ENCODE results near the gene CRCP.

DNA sequence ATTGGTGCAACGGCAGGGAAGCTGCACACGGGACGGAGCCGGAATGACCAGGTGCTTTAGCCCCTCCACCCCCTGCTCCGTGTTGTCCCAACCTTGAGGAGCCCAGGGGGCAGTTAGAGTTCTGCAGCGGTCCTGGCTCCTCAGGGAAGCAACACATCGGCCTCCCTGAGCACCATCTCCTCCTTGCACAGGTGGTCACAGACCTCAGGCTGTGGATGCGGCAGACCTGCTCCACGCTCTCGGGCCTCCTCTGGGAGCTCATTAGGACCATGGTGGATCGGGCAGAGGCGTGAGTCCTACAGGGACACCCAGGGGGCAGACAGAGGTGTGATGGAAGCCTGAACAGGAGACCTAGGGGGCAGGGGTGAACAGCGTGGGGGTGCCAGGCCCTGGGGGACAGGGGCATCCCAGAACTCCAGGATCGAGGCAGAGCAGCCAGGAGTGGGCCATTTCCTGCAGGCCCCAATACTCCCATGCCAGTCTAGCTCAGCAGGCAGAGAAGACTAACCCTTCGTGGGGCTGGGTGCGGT lies 31.7 kb upstream of the CRCP start:
- TF ChIP-seq WIZ (CRISPR knock-in tag; IDR thresholded peaks at IDR 0.05) (no peak), HNRNPK (IDR thresholded peaks at IDR 0.05; ENCODE audit: low read depth, low read length, poor library complexity, severe bottlenecking) (no peak), CEBPB (IDR thresholded peaks at IDR 0.05; ENCODE audit: borderline replicate concordance, low read depth, low read length) (no peak), ZNF124 (CRISPR knock-in tag; IDR thresholded peaks at IDR 0.05) (no peak)
- TF ChIP-seq, protein P1, sequence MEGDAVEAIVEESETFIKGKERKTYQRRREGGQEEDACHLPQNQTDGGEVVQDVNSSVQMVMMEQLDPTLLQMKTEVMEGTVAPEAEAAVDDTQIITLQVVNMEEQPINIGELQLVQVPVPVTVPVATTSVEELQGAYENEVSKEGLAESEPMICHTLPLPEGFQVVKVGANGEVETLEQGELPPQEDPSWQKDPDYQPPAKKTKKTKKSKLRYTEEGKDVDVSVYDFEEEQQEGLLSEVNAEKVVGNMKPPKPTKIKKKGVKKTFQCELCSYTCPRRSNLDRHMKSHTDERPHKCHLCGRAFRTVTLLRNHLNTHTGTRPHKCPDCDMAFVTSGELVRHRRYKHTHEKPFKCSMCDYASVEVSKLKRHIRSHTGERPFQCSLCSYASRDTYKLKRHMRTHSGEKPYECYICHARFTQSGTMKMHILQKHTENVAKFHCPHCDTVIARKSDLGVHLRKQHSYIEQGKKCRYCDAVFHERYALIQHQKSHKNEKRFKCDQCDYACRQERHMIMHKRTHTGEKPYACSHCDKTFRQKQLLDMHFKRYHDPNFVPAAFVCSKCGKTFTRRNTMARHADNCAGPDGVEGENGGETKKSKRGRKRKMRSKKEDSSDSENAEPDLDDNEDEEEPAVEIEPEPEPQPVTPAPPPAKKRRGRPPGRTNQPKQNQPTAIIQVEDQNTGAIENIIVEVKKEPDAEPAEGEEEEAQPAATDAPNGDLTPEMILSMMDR (CRISPR knock-in tag; IDR thresholded peaks at IDR 0.05) = no peak
- TF ChIP-seq, protein P2, sequence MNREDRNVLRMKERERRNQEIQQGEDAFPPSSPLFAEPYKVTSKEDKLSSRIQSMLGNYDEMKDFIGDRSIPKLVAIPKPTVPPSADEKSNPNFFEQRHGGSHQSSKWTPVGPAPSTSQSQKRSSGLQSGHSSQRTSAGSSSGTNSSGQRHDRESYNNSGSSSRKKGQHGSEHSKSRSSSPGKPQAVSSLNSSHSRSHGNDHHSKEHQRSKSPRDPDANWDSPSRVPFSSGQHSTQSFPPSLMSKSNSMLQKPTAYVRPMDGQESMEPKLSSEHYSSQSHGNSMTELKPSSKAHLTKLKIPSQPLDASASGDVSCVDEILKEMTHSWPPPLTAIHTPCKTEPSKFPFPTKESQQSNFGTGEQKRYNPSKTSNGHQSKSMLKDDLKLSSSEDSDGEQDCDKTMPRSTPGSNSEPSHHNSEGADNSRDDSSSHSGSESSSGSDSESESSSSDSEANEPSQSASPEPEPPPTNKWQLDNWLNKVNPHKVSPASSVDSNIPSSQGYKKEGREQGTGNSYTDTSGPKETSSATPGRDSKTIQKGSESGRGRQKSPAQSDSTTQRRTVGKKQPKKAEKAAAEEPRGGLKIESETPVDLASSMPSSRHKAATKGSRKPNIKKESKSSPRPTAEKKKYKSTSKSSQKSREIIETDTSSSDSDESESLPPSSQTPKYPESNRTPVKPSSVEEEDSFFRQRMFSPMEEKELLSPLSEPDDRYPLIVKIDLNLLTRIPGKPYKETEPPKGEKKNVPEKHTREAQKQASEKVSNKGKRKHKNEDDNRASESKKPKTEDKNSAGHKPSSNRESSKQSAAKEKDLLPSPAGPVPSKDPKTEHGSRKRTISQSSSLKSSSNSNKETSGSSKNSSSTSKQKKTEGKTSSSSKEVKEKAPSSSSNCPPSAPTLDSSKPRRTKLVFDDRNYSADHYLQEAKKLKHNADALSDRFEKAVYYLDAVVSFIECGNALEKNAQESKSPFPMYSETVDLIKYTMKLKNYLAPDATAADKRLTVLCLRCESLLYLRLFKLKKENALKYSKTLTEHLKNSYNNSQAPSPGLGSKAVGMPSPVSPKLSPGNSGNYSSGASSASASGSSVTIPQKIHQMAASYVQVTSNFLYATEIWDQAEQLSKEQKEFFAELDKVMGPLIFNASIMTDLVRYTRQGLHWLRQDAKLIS (CRISPR knock-in tag; IDR thresholded peaks at IDR 0.05) = no peak

Measured in HepG2 (cell line).